GM10847 (cell line): ENCODE results near the gene DCBLD1.

ENCODE experiments used
- POLR2A ChIP-seq: IDR thresholded peaks from 2 replicates; pipeline ENCODE4 v1.6.1; 2011; ENCODE audit not compliant: insufficient read length; ENCODE audit errors: extremely low read depth

DCBLD1 gene

DNA sequence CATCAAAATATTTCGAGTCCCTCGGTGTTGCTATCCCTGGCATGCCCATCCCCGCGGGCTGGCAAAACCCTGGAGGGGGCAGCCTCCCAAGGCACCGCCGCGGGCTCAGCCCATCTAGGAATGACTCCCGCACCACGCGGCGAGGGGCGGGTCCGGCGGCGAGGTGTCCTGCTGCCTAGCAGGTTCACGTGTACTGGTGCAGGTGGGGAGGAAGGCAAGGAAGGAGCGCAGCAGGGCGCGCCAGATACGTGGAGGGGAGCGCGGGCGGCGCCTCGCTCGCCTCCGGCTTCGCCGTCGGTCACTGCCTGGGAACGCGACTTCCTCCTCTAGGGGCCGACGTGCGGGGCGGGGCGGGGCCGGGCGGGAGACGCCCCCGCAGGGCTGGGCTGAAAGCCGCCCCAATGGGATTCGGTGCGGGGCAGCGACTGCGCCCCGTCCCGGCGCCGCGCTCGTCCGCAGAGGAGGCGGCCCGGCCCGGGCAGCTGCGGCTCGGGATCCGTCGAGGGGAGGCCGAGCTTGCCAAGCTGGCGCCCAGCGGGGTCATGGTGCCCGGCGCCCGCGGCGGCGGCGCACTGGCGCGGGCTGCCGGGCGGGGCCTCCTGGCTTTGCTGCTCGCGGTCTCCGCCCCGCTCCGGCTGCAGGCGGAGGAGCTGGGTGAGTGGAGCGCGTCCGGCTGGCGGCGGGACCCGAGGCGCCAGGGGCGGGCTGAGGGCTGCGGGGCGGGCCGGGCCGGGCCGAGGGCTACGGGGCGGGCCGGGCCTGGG is at the start of gene DCBLD1:
DCBLD1 (plus strand) TSS at position 435 of the 764 bp plus-strand sequence; CDS start at position 543, 108 bp downstream.
- no peak for TF ChIP-seq POLR2A

DNA sequence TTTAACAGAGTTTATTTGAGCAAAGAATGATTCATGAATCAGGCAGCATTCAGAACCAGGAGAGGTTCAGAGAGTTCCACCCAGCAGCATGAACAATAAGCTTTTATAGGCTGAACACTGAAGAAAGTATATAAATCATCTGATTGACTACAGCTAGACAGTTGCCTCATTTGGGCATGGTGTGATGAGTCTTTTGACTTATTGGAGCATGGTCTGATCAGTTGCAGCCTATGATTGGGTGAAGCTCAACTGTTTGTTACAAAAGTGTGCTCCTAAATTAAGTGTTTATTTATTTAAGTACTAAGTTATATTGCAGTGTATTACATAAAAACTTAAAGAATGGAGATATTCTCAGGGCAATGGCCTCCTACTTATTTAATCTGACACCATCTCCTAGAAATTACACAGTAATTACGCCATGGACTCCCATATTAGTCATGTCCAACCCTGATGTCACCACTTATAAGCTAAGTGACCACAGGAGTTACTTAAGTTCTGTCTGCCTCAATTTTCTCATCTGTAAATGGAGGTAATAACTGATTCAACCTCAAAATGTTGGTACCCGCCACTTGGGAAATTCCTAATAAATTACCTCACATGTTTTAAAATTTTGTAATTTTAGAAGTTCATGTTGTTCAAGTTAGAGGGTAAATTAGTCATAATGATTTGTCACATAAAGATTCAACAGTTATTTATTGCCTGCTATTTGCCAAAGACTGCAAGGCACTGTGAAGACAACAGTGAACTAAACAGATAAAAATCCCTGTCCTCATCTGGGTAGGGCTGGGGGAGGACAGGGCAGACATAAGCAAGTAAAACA is 41.6 kb upstream of the DCBLD1 start:
- TF ChIP-seq POLR2A, result no peak

DNA sequence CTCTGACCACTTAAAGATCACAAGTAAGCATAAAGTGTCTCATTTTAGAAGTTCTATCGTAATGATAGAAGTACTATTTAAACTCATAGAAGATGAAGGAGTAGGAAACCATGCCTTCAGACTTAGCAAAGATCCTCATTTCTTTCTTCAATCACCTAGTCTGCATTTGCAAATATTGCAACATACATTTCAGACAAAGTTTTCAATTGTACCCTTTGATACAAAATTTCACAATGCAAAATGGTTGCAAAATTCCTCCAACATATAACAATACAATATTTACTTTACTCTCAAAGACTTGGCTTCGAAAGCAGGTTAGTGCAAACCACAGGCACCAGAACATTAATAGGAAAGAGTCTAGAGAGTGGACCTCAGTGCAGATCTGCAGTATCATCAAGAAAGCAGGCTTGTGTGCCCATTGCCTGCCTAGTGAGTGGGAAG is 40.6 kb upstream of the DCBLD1 start:
- TF ChIP-seq POLR2A, result no peak

DNA sequence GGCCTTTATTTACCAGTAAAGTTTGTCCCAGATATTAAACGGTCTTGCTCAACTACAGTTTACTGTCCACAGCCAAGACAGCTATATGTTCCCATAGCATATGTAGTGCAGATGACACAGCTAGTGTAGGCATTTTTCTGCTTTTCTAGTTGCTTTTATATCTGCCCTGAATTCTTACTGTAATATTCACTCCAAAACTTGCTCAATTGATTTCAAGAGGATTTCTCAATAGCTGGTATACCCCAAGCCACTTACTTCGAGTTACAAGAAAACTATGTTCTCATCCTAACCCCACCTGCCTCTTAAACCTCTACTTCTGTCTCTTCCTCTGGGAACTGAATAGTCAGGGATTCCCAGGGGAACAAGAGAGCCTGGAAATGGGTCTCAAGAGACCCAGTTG is 37.9 kb upstream of the DCBLD1 start:
- no peak for TF ChIP-seq POLR2A

DNA sequence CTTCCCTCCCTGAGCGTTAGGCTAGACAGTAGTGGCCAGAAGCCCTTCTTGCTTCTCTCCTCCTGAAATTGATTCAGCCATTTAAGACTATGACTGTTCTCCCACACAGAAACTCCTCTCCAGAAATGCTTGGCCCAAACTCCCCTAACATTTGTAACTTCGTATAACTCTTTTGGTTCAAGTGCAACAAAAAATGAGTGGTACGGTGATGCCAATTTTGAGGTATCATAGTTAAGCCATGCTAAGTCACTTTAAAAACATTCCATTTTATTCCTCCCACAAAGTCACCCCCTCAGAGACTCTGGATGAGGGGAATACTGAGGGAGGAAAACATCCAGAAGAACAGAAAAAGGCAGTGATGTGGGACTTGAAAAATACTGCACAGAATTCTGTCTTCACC is 35.6 kb upstream of the DCBLD1 start:
- no peak for TF ChIP-seq POLR2A

DNA sequence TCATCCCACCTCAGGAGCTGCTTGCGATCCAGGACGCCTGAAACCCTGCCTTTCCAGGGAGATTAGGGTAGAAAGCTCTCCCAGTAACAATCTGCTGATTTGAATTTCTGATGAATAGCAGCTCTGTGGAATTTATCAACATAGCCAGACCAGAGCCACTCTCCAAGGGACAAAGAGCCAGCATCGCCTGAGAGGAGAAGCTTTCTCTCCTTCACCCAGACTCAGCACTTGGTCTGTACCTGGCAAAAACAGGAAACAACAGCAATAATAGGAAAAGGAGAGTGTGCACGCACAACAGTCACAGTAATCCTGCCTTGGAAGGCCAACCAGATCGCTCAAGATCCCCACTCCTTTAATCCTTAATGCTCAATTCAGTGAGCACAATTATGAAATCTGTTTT is 34.5 kb upstream of the DCBLD1 start:
- TF ChIP-seq POLR2A, result no peak

DNA sequence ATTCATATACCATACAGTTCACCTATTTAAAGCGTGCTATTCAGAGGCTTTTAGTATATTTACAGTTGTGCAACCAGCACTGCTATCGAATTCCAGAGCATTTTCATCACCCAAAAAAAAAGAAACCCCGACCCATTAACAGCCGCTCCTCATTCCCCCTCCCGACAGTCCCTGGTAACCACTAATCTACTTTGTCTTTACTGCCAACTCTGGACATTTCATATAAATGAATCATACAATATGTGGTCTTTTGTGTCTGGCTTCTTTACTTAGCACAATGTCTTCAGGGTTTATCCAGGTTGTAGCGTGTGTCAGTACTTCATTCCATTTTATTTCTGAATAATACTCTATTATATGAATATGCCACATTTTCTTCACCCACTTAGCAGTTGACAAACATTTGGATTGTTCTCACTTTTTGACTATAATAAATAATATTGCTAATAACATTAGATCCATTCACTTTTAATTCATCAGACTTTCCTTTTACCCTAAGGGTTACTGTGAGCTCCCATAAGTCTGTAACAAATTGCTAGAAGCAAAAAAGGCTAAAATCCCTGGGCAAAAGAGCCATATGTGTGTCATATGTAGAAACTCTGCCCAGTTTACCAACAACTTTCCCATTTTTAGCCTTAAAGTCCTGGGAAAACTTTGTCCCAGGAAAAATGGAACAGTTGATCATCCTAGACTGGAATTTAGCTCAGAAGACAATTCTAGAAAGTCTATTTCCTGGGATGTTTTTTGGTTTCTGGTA is 33.6 kb upstream of the DCBLD1 start:
- TF ChIP-seq POLR2A, result no peak

DNA sequence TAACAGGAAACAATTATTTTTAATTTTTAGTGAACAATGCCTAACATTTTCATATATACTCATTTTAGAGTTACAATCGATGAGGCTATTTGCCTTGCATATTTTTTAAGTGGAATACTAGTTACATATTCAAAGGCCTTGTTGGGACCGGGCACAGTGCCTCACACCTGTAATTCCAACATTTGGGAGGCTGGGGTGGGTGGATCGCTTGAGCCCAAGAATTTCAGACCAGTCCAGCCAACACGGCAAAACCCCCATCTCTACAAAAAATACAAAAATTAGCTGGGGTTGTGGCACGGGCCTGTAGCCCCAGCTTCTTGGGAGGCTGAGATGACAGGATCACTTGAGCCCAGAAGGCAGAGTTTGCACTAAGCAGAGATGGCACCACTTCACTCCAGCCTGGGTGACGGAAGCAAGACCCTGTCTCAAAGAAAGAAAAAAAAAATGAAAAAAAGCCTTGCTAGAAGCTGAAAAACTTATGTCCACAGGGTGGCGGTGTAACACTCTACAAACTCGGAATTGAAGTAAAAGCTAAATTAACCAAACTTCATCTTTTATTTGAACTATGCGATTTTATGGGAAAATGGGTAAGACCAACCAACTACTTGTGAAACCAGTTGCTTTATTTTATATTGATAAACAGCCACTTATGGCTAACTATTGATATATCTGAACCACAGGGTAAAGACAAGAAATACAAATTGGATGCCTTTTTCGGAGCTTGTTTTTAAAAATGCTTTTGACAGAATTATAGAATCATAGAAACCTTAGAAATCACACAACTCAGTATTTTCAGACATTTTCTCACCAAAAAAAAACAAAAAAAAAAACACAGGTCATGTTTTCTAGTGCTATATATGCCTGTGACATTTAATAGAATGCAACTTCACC is 32.7 kb upstream of the DCBLD1 start:
- TF ChIP-seq POLR2A, result no peak

DNA sequence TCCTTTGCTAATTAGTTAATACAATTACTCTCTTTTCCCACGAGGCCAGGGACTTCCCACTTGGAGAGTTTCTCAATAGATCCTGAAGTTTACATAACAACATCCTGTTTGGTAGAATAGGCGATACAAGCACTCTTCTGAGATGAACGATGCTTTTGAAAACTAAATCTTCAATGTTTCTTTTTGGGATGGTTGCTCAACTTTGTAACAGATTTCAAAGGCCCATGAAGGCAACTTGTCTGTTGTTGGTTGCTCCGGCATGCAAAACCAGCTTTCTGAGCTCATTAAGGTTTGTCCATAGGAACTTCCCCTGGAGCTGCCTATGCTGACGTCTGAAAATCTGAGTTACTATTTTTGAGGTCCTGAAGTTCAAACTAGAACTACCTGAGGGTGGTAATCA is 30.8 kb upstream of the DCBLD1 start:
- TF ChIP-seq POLR2A, result no peak

DNA sequence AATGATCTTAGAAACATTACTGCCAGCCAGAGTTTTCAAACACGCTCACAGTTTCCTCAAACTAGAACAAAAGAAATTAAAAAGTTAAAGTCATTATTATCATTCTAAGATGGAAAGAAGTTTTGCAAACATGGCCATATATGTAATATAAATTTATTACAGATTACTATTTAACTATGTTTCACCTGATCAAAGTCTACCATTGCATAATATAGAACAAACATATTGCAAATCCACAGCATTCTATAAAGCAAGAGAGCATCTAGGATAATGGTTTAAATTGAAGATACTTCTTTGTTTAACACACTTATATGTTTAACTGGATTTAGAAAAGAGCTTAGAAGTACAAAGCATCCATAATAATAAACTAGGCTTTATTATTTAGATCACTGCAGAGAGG is 26.2 kb upstream of the DCBLD1 start:
- TF ChIP-seq POLR2A, result no peak

DNA sequence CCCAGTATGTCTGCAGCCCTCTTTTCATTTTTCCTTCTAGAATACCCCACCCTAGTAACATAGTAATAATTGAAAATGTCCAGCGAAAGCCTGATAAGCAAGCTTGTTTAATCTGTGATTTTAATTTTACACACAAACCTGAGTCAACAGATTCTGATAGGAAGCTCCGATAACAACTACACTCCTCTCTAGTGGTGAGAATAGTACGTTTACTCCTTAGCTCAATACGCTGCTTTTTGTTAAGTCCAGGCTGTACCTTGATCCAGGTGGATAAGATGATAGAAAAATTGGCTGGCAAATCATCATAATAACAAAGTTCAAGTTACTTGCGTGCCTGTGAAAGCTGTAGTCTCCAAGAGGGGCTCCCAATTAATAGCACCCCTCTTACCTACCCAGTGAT is 25.5 kb upstream of the DCBLD1 start:
- no peak for TF ChIP-seq POLR2A

DNA sequence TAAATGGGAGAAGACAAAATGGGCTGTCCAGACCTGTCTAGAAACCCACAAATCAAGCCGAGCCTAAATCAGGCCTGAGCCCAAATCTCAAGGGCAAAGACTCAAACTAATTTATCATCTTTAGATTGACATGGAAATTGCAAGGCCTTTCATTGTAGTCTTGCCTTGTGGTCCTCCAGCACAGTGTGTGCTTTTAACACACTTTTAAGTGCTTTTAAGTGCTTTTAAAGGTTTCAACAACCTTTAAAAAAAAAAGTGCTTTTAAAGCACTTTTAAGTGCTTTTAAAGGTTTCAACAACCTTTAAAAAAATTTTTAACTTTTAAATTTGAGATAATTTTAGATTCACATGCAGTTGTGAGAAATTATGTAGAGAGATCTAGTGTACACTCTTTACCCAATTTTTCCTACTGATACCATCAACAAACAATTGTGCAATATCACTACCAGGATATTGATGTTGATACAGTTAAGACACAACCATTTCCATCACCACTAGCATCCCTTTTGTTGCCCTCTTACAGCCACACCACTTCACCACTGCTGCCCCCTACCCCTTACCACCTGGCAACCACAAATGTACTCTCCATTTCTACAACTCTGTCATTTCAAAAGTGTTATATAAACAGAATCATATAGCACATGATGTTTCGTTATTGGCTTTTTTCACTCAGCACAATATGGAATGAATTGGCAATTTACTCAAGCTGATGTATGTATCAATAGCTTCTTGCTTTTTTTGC is 23.1 kb upstream of the DCBLD1 start:
- TF ChIP-seq POLR2A, result no peak

DNA sequence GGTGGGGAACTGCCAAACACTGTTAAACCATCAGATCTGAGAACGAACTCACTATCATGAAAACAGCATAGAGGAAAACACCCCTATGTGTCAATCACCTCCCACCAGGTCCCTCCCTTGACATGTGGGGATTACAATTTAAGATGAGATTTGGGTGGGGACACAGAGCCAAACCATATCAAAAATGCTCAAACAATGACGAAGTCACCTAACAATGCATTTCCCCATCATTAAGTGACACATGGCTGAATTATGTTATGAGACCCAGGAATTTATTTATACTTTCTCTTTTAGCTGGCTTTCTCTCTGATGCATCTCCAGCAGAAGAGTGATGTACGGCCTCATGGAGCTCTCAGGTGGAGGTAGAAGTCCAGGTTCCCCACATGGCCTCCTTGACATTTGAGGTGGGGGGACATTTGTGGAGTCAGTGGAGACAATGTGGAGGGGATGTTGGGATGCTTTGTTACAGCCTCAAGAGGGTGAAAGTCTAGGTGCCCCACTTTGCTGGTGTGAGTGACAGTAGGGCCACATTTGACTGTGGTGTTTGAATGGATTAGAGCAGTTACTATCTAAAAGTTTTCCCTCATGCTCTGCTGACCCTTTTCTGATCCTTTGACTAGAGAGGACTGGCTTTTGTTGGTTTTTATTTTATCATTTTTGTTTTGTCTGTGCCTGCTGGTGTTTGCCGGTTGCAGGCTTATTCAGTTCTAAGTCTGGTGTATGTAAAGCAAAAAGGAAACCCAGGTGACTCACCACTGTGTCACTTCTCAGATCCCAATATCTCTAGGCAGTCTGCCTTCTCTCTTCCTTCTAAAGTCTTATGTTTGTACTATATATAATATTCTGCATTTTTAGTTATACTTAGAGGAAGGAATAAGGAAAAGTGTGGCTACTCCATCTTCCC is 18.5 kb upstream of the DCBLD1 start:
- TF ChIP-seq POLR2A, result no peak
